Measurements from ENCODE around the gene POU3F1.

POU3F1 gene

GRCh38 chr1:38004284-38005108 is 42.1 kb downstream of the POU3F1 start:
- DNase-seq (ENCODE audit: low spot score), result no peak

- DNase-seq (ENCODE audit: low spot score), result no peak
Observed at GRCh38 chr1:38003261-38004250, 43.0 kb downstream of the POU3F1 start.

DNA sequence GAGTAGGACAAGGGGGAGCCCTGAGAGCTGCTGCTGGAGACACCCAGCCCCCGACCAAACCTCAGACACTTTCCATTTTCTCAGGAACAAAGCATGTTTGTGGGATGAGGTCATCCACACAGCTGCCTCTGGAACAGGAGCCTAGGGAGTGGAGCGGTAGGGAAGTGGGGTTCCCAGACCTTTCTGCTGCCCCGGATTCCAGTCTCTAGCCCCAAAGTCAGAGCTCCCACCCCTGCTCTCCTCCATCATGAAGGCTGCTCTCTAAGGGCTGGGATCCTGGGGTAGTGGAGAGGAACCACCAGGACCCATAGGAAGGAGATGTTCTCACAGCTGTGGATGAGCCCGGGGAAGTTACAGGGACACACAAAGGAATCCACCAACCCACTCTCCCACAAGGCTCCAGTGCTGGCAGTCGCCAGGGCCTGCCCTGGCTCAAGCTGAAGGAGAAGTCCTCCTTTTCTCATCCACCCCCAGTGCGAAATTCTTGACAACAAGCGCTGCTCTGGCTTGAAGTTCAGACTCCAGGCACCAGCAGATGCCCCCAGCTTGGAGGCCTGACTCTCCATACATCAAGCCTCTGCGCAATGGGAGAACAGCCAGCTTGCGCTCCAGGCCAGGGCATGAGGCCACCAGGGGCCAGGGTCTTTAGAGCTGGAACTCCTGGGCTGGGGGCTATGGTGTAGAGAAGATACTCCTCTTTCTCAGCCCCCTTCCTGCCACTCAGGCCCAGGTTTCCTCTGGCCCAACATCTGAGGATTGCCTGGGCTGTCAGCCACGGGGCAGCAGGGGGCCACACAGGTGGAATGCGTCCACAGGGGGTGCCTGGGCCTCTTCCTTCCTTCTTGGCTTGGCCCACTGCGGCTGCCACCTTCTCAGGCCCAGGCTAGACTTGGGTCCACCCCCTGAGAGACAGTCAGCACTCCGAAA is 45.8 kb downstream of the POU3F1 start:
- no peak for DNase-seq (ENCODE audit: low spot score)

DNA sequence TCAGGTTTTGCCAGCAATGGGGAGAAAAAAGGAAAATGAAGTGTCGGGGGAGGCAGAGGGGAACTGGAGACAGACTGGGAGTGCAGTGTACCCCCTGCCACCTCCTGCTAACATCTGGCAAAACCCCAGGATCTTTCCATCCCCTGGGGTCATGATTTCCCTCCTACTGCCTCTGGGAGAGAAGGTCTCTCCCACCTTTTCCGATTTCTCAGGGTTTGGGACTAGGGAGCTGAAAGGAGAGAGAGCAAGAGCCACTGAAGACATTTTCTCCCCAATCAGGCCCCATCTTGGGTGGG is 46.4 kb downstream of the POU3F1 start:
- DNase-seq (ENCODE audit: low spot score), result no peak

DNA sequence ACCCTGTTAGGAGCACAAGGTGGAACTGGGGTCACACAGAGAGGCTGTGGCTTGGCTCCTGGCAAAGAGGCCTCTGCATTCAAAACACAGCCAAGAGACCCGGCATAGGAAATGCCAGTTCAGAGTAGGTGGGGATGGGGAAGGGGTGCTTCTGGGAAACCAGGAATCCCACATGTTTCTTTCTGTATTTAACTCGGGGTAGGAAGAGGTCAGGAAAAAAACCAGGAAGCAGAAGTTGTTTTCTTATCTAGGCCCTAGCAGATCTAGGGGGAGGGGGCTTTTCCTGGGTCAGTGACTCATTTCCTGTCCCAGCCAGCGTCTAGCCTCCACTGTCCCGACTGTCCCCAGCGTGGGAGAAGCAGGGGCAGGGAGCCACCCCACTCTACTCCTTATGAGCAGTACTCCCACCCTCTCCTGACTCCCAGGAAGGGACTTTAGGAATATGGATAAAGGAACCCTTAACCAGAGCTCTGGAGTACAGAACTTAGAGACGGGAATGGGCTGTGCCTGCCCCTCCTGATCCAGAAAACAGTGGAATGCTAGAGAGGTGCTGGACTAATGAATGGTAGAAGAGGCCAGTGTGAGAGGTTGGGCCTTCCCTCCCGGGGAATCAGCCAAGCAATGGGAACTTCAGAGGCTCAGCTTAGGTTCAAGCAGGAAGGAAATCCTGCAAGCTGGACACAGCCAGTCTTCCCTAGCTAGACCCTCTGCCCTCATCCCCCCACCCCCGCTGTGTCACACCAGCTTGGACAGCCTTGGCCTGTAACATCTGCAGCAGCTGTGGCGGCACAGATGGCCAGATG is 47.0 kb downstream of the POU3F1 start:
- no peak for DNase-seq (ENCODE audit: low spot score)

DNA sequence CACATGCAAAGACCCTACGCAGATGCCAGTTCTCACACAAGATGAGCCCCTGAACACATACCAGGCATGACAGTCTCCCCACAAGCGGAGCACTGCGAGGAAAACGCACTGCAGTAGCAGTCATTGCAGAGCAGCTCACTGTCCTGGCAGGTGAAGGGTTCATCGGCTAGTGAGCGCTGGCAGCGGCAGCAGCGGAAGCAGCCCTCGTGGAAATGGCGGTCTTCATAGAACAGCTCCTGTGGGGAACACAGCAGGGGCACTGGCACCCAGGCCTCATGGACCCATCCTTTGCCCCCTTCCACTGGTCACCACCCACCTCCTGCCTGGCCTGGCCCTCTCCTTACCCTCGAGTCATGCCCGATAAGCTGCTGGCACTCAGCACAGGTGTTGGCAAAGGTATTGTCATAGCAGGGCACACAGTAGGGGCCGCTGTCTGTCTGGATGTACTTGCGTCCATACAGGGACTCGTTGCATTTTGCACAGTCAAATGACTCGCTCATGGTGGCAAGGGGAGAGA is 47.6 kb downstream of the POU3F1 start:
- no peak for DNase-seq (ENCODE audit: low spot score)

GRCh38 chr1:37998089-37998808 is 48.3 kb downstream of the POU3F1 start:
- DNase-seq (ENCODE audit: low spot score), result no peak

DNA sequence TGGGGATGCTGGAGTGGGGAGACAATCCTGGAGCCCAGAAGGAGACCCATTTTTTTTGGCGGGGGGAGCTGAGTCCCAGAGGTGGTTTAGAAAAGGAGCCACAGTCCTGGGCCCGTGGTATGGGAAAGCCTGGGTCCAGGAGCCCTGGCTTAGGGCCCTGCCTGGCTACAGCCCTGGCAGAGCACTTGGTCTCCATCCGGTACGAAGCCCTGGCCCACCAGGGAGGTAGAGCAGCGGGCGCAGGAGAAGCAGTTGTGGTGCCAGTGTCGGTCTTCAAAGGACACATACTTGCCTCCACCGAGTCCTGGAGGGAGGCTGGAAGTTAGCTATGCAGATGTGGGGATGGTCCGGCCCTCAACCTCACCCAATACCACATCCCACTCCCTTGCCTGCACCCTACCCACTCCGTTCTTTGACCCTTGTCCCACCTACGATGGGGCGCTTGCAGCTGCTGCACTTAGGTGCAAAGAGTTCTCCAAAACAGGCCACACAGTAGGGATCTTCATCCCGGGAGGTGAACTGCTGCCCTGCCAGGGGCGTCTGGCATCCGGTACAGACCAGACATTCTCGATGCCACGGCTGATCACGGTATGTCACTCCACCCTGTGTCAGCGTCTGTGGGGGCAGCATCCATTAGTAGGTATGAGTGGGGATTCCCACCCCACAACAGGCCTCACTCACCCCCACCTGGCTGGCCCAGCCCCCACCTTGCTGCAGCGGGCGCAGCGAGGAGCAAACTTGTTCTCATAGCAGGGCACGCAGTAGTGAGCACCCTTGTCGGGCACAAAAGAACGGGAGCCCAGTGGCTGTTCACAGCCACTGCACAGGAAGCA is 49.1 kb downstream of the POU3F1 start:
- DNase-seq (ENCODE audit: low spot score), result no peak

- DNase-seq (ENCODE audit: low spot score), result peak; percentile 93
Observed at GRCh38 chr1:37995751-37996345, 50.7 kb downstream of the POU3F1 start.

GRCh38 chr1:37994886-37995566 is 51.6 kb downstream of the POU3F1 start:
- DNase-seq (ENCODE audit: low spot score), result no peak

Measured in left forelimb (tissue), 1 donor.